CD14-positive monocyte (primary cell): ENCODE data around the gene NSUN3. TPM values are rescaled to one million over a fixed set of nuclear protein-coding genes. Genes with fewer than 3 reads are reported as not detected.
A peak's percentile ranks its signal among the peaks of the same experiment; 100 is the strongest.

Source experiments
- DNase-seq, 3 donors: peaks; one replicate each; pipeline ENCODE4 v3.0.0-alpha.2; 2011 to 2022
- H2AFZ ChIP-seq: 2 replicates; pipeline ENCODE4 v1.6.0; 2012; ENCODE audit warnings: mild to moderate bottlenecking, low read depth, low read length, inconsistent platforms; ENCODE audit not compliant: insufficient read depth, poor library complexity, severe bottlenecking
- H3K27ac ChIP-seq, 2 donors: 1 replicate in 1 of 2; 2 replicates in 1 of 2; pipeline ENCODE4 v1.5.1; 2012 to 2013; ENCODE audit warnings: low read length in 2 of 2, control low read depth in 1 of 2, inconsistent platforms in 1 of 2, low read depth in 1 of 2, mild to moderate bottlenecking in 1 of 2
- H3K27me3 ChIP-seq, 2 donors: one replicate each; pipeline versions ENCODE4 v1.6.0 to v1.6.1; 2011 to 2013; ENCODE audit warnings: low read length in 2 of 2; ENCODE audit not compliant: control insufficient read depth in 2 of 2, insufficient read depth in 2 of 2
- H3K36me3 ChIP-seq, 2 donors: replicated peaks in 1 of 2; 1 replicate in 1 of 2; 2 replicates in 1 of 2; pipeline versions ENCODE4 v1.5.1 to v1.6.1; 2012 to 2013; ENCODE audit warnings: low read length in 2 of 2, control low read depth in 1 of 2, inconsistent platforms in 1 of 2, mild to moderate bottlenecking in 1 of 2; ENCODE audit not compliant: insufficient read depth in 2 of 2, control insufficient read depth in 1 of 2
- H3K4me1 ChIP-seq, 2 donors: 1 replicate in 1 of 2; 2 replicates in 1 of 2; pipeline versions ENCODE4 v1.5.1 to v1.6.1; 2012 to 2013; ENCODE audit warnings: low read length in 2 of 2, control low read depth in 1 of 2, inconsistent platforms in 1 of 2, mild to moderate bottlenecking in 1 of 2, moderate library complexity in 1 of 2; ENCODE audit not compliant: insufficient read depth in 2 of 2, control insufficient read depth in 1 of 2
- H3K4me2 ChIP-seq: replicated peaks from 2 replicates; pipeline ENCODE3; 2012; ENCODE audit warnings: low read length, moderate library complexity, mild to moderate bottlenecking; ENCODE audit not compliant: poor library complexity, severe bottlenecking; ENCODE audit errors: extremely low read depth
- H3K4me3 ChIP-seq, 3 experiments: fragments of 200-600 bp in 1 of 3; sonication (generic) in 1 of 3; replicated peaks in 1 of 3; 1 replicate in 2 of 3; 2 replicates in 1 of 3; pipeline ENCODE4 v1.5.1; 2011 to 2013; ENCODE audit warnings: low read length in 3 of 3, mild to moderate bottlenecking in 3 of 3, control low read depth in 2 of 3, low read depth in 2 of 3, inconsistent platforms in 1 of 3, moderate library complexity in 1 of 3
- H3K79me2 ChIP-seq: 2 replicates; pipeline ENCODE4 v1.6.0; 2012; ENCODE audit warnings: mild to moderate bottlenecking, control low read depth, inconsistent platforms, low read length, moderate library complexity; ENCODE audit not compliant: insufficient read depth
- H3K9ac ChIP-seq: 2 replicates; pipeline ENCODE4 v1.6.0; 2017; ENCODE audit warnings: low read length, mild to moderate bottlenecking; ENCODE audit not compliant: insufficient read depth, poor library complexity, severe bottlenecking
- H3K9me3 ChIP-seq, 2 donors: replicated peaks in 1 of 2; 1 replicate in 1 of 2; 2 replicates in 1 of 2; pipeline versions ENCODE4 v1.5.1 to v1.6.1; 2012 to 2013; ENCODE audit warnings: low read length in 2 of 2, control low read depth in 1 of 2; ENCODE audit not compliant: control insufficient read depth in 1 of 2, insufficient read depth in 1 of 2
- H4K20me1 ChIP-seq: 2 replicates; pipeline ENCODE4 v1.6.0; 2012; ENCODE audit warnings: mild to moderate bottlenecking, low read length, control low read depth, moderate library complexity; ENCODE audit not compliant: insufficient read depth
- H3K27ac Mint-ChIP-seq, 7 donors: one replicate each; pipeline ENCODE4 v1.8.0; 2020; ENCODE audit warnings: mild to moderate bottlenecking in 7 of 7, mixed read lengths in 7 of 7, moderate library complexity in 6 of 7, inconsistent platforms in 2 of 7
- H3K27me3 Mint-ChIP-seq, 3 donors: one replicate each; pipeline ENCODE4 v1.8.0; 2021 to 2022; ENCODE audit warnings: low read depth in 3 of 3, mild to moderate bottlenecking in 3 of 3, mixed read lengths in 3 of 3, moderate library complexity in 3 of 3, inconsistent platforms in 1 of 3
- H3K36me3 Mint-ChIP-seq, 2 donors: one replicate each; pipeline ENCODE4 v1.8.0; 2020; ENCODE audit warnings: mixed read lengths in 2 of 2, inconsistent platforms in 1 of 2, mild to moderate bottlenecking in 1 of 2
- H3K4me1 Mint-ChIP-seq: one replicate; pipeline ENCODE4 v1.8.0; 2020; ENCODE audit warnings: mild to moderate bottlenecking, mixed read lengths
- H3K4me3 Mint-ChIP-seq, 2 donors: one replicate each; pipeline ENCODE4 v1.8.0; 2020; ENCODE audit warnings: mild to moderate bottlenecking in 2 of 2, mixed read lengths in 2 of 2, moderate library complexity in 1 of 2
- H3K9me3 Mint-ChIP-seq, 7 donors: one replicate each; pipeline ENCODE4 v1.8.0; 2020 to 2022; ENCODE audit warnings: mixed read lengths in 7 of 7, mild to moderate bottlenecking in 6 of 7, moderate library complexity in 6 of 7, inconsistent platforms in 2 of 7
- CTCF ChIP-seq: fragments of 200-600 bp; IDR thresholded peaks from one replicate; pipeline ENCODE4 v1.8.0; 2022; ENCODE audit warnings: antibody characterized with exemption, mild to moderate bottlenecking
- WGBS: methylation state at CpG from one replicate; pipeline ENCODE4 v1.1.5; 2013; ENCODE audit warnings: missing lambda C conversion rate; ENCODE audit not compliant: insufficient coverage; 5-methylcytosine and 5-hydroxymethylcytosine counted together
- intact Hi-C, 2 donors: fragments of 100-400 bp; cut with micrococcal nuclease; formaldehyde crosslinking; loops; one replicate each; pipeline versions ENCODE4 v1.15.0 to v1.15.1; 2023
- polyA plus RNA-seq, 3 donors: library from polyadenylated mRNA; depleted of rRNA in 1 of 3; unstranded in 2 of 3; stranded (reverse) in 1 of 3; fragments of 300-500 nt in 2 of 3; fragments of >200 nt in 1 of 3; fragmentation: Illumina TruSeq in 2 of 3; gene quantifications; 1 replicate in 2 of 3; 2 replicates in 1 of 3; pipeline ENCODE4 v1.2.3, GENCODE V29; 2012 to 2021

The NSUN3 gene
- polyA plus RNA-seq, 3 donors = 6.6 to 8.8 (median 7.2) TPM

- Mint-ChIP-seq H3K36me3 (no peaks in the 10 kb centered on the region), H3K4me1 (no peaks in the 10 kb centered on the region), H3K27ac (peak overlapping the region in 1 of 7 donors; percentile 22), H3K9me3 (peaks cover 0 to 2% (median 0%) of the 10 kb centered on the region in 7 donors), H3K4me3 (no peak overlapping the region), H3K27me3 (peaks cover 1 to 3% (median 2%) of the 10 kb centered on the region in 3 donors)
- no peaks in the 10 kb centered on the region for H3K4me1 ChIP-seq
- no peak overlapping the region for H3K9ac ChIP-seq
- no peak for TF ChIP-seq CTCF
- H3K9me3 ChIP-seq = no peaks in the 10 kb centered on the region
- H3K4me3 ChIP-seq = no peak overlapping the region
- H3K79me2 ChIP-seq = no peaks in the 10 kb centered on the region
- no peaks in the 10 kb centered on the region for H3K27me3 ChIP-seq
- H3K36me3 ChIP-seq = no peaks in the 10 kb centered on the region
- no peak overlapping the region for H3K27ac ChIP-seq
- no peak for DNase-seq
- no peak overlapping the region for H2AFZ ChIP-seq
- intact Hi-C loops = no loop called here
- WGBS = 94% methylated on average over 5 of the region's 6 CpGs
- no peaks in the 10 kb centered on the region for H4K20me1 ChIP-seq
- H3K4me2 ChIP-seq = no peak overlapping the region
These were observed 74.5 kb downstream of the NSUN3 start for GRCh38 chr3:94137377-94137776.

- intact Hi-C loops = no loop called here
- Histone ChIP-seq H2AFZ (no peak overlapping the region), H4K20me1 (no peaks in the 10 kb centered on the region), H3K4me2 (no peak overlapping the region), H3K4me1 (no peaks in the 10 kb centered on the region), H3K27ac (no peak overlapping the region), H3K36me3 (no peaks in the 10 kb centered on the region), H3K79me2 (no peaks in the 10 kb centered on the region), H3K9ac (no peak overlapping the region), H3K27me3 (no peaks in the 10 kb centered on the region), H3K4me3 (no peak overlapping the region), H3K9me3 (no peaks in the 10 kb centered on the region)
- no peak overlapping the region for H3K4me3 Mint-ChIP-seq
- H3K9me3 Mint-ChIP-seq = peaks cover 0 to 11% (median 2%) of the 10 kb centered on the region in 7 donors
- no peak for TF ChIP-seq CTCF
- no peaks in the 10 kb centered on the region for H3K4me1 Mint-ChIP-seq
- 86% methylated on average over 2 of the region's 4 CpGs for WGBS
- H3K36me3 Mint-ChIP-seq = no peaks in the 10 kb centered on the region
- no peaks in the 10 kb centered on the region for H3K27me3 Mint-ChIP-seq
- no peak overlapping the region for H3K27ac Mint-ChIP-seq
- DNase-seq = no peak
These were observed 83.6 kb downstream of the NSUN3 start for GRCh38 chr3:94146455-94146854.
